Gastrocnemius medialis (tissue), 4 donors: Measurements from ENCODE around the gene SLC6A18.

ENCODE experiments used
- CTCF ChIP-seq, 5 experiments: fragments of 450-650 bp in 3 of 5; fragments of 200-600 bp in 2 of 5; sonication (generic) in 2 of 5; IDR thresholded peaks in 4 of 5; conservative IDR thresholded peaks in 1 of 5; 1 replicate in 4 of 5; 2 replicates in 1 of 5; pipeline ENCODE4 v1.5.1; 2016 to 2019; ENCODE audit warnings: antibody characterized with exemption in 5 of 5, mild to moderate bottlenecking in 3 of 5, moderate library complexity in 3 of 5
- POLR2A ChIP-seq, 2 donors: fragments of 450-650 bp; IDR thresholded peaks; one replicate each; pipeline ENCODE4 v1.6.1; 2017; ENCODE audit warnings: antibody characterized with exemption in 2 of 2, mild to moderate bottlenecking in 2 of 2, moderate library complexity in 2 of 2

- TF ChIP-seq CTCF (IDR thresholded peaks at IDR 0.05 in 4 of 5, conservative IDR thresholded peaks at IDR 0.05 in 1 of 5), result no peak
- TF ChIP-seq POLR2A (IDR thresholded peaks at IDR 0.05), result no peak
Measured at GRCh38 chr5:1294835-1295649, 69.9 kb downstream of the SLC6A18 start, which contains the start of gene TERT.
